Measurements from ENCODE around the gene CMKLR1. TPM values are rescaled to one million over a fixed set of nuclear protein-coding genes. Genes with fewer than 3 reads are reported as not detected.

Gene CMKLR1
- total RNA-seq, 1 donor from 2014 or later, result not detected

DNA sequence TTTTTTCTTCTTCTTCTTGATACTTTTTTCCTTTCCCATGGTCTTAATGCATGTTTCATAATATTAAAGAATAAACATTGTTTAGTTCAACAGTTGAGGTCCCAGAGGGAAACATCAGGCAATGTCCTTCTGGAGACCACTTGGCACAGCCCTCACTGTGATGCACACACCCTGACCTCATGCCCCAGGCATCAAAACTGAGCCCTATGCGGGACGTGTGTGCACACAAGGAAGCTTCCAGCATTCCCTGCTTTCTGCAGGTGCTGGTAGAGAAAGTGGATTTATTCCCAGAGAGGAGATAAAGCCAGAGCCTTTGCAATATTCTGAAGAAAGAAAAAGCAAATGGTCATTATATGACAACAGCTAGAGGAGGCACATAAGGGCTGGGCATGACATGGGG is 16.0 kb upstream of the CMKLR1 start:
- H3K4me3 ChIP-seq, result no peak overlapping the region
- DNase-seq (ENCODE audit: low spot score), result no peak
- no peak overlapping the region for H3K27ac Mint-ChIP-seq

DNA sequence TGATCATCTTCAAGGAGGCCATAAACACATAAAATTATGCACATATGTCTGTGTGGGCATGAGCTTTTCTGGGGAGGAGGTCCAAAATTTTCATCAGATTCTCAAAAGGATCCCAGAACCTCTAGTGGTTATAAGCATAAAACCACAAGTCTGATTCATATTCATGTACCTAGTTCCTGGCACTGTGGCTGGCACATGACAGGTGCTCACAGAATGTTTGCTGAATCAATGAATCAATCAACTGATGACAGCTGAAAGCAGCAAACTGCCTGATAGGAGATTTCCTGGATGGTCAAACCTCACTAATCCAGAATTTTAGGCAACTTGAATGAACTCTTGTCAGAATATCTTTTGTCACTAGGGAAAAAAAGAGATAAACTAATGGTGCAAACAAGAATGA is 13.5 kb upstream of the CMKLR1 start:
- Mint-ChIP-seq H3K27me3 (ENCODE audit: insufficient read depth, low read depth) (peaks cover 6% of the 10 kb centered on the region), H3K4me1 (peaks cover 17% of the 10 kb centered on the region), H3K9me3 (no peaks in the 10 kb centered on the region), H3K27ac (no peak overlapping the region), H3K36me3 (no peaks in the 10 kb centered on the region), H3K4me3 (no peak overlapping the region)
- TF ChIP-seq EZH2phosphoT487 (IDR thresholded peaks at IDR 0.05) (no peak), EZH2 (IDR thresholded peaks at IDR 0.05) (no peak)
- TF ChIP-seq, protein P1, sequence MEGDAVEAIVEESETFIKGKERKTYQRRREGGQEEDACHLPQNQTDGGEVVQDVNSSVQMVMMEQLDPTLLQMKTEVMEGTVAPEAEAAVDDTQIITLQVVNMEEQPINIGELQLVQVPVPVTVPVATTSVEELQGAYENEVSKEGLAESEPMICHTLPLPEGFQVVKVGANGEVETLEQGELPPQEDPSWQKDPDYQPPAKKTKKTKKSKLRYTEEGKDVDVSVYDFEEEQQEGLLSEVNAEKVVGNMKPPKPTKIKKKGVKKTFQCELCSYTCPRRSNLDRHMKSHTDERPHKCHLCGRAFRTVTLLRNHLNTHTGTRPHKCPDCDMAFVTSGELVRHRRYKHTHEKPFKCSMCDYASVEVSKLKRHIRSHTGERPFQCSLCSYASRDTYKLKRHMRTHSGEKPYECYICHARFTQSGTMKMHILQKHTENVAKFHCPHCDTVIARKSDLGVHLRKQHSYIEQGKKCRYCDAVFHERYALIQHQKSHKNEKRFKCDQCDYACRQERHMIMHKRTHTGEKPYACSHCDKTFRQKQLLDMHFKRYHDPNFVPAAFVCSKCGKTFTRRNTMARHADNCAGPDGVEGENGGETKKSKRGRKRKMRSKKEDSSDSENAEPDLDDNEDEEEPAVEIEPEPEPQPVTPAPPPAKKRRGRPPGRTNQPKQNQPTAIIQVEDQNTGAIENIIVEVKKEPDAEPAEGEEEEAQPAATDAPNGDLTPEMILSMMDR (IDR thresholded peaks at IDR 0.05), result no peak
- Histone ChIP-seq H3K9ac (no peak overlapping the region), H3K9me3 (ENCODE audit: low read depth) (no peaks in the 10 kb centered on the region), H3K4me1 (no peaks in the 10 kb centered on the region), H3K79me2 (ENCODE audit: low read depth) (no peaks in the 10 kb centered on the region), H3K27ac (no peak overlapping the region), H3K4me3 (no peak overlapping the region), H2AFZ (replicated peaks) (no peak overlapping the region), H3K36me3 (no peaks in the 10 kb centered on the region), H3K27me3 (no peaks in the 10 kb centered on the region), H3K4me2 (no peak overlapping the region), H4K20me1 (ENCODE audit: low read depth) (no peaks in the 10 kb centered on the region), H3F3A (ENCODE audit: low read depth) (no peaks in the 10 kb centered on the region)
- DNase-seq (ENCODE audit: low spot score), result no peak

More for the DNA sequence above, 16.0 kb upstream of the CMKLR1 start:
- no peak for TF ChIP-seq EZH2 (IDR thresholded peaks at IDR 0.05)
- TF ChIP-seq EZH2phosphoT487 (IDR thresholded peaks at IDR 0.05), result no peak
- TF ChIP-seq, protein P1 (IDR thresholded peaks at IDR 0.05), result no peak
- Histone ChIP-seq H3K27ac (no peak overlapping the region), H3K4me2 (no peak overlapping the region), H3K9ac (no peak overlapping the region), H3K9me3 (ENCODE audit: low read depth) (no peaks in the 10 kb centered on the region), H3K4me1 (peaks cover 10% of the 10 kb centered on the region), H3K36me3 (no peaks in the 10 kb centered on the region), H2AFZ (replicated peaks) (no peak overlapping the region), H3K27me3 (no peaks in the 10 kb centered on the region), H4K20me1 (ENCODE audit: low read depth) (no peaks in the 10 kb centered on the region), H3K79me2 (ENCODE audit: low read depth) (no peaks in the 10 kb centered on the region), H3F3A (ENCODE audit: low read depth) (no peaks in the 10 kb centered on the region)
- H3K4me1 Mint-ChIP-seq, result peaks cover 29% of the 10 kb centered on the region
- H3K9me3 Mint-ChIP-seq, result no peaks in the 10 kb centered on the region
- H3K36me3 Mint-ChIP-seq, result no peaks in the 10 kb centered on the region
- H3K27me3 Mint-ChIP-seq (ENCODE audit: insufficient read depth, low read depth), result peaks cover 10% of the 10 kb centered on the region
- no peak overlapping the region for H3K4me3 Mint-ChIP-seq

DNA sequence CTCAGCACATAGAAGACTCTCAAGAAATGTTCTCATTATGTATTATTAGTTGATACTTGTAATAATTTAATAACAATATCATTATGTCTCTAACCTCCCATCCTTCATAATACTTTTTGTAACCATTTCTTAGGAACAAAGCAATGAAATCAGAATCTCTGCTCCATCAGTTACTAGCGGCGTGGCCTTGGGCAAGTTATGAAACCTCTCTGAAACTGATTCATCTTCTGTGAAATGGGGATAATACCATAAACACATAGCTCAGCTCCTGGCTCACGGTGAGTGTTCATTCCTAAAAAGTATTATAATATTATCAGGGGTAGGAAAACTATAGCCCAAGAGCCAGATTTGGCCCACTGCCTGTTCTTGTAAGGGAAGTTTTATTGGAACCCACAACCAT is 11.4 kb upstream of the CMKLR1 start:
- Histone ChIP-seq H3K4me3 (no peak overlapping the region), H3K9ac (no peak overlapping the region), H4K20me1 (ENCODE audit: low read depth) (no peaks in the 10 kb centered on the region), H2AFZ (replicated peaks) (no peak overlapping the region), H3K27me3 (no peaks in the 10 kb centered on the region), H3K4me1 (peaks cover 5% of the 10 kb centered on the region), H3K9me3 (ENCODE audit: low read depth) (no peaks in the 10 kb centered on the region), H3K36me3 (no peaks in the 10 kb centered on the region), H3K79me2 (ENCODE audit: low read depth) (no peaks in the 10 kb centered on the region), H3K4me2 (no peak overlapping the region), H3K27ac (no peak overlapping the region), H3F3A (ENCODE audit: low read depth) (no peaks in the 10 kb centered on the region)
- Mint-ChIP-seq H3K36me3 (no peaks in the 10 kb centered on the region), H3K27me3 (ENCODE audit: insufficient read depth, low read depth) (peaks cover 7% of the 10 kb centered on the region), H3K4me3 (no peak overlapping the region), H3K4me1 (peaks cover 4% of the 10 kb centered on the region), H3K27ac (no peak overlapping the region), H3K9me3 (no peaks in the 10 kb centered on the region)
- TF ChIP-seq EZH2phosphoT487 (IDR thresholded peaks at IDR 0.05) (no peak), EZH2 (IDR thresholded peaks at IDR 0.05) (no peak)
- TF ChIP-seq, protein P1 (IDR thresholded peaks at IDR 0.05), result no peak
- DNase-seq (ENCODE audit: low spot score), result no peak

Data from neural progenitor cell (in vitro differentiated cells).